ENCODE data around the gene PIK3C2B.

- peak; percentile 4 for TF ChIP-seq SP1 (IDR thresholded peaks at IDR 0.05)
- TF ChIP-seq CTCF (IDR thresholded peaks at IDR 0.05; ENCODE audit: low read depth, low read length, missing input control): no peak
- TF ChIP-seq MAX (IDR thresholded peaks at IDR 0.05): no peak
- no peak for TF ChIP-seq TAF1 (conservative IDR thresholded peaks at IDR 0.05)
- no peak for TF ChIP-seq EGR1 (IDR thresholded peaks at IDR 0.05; ENCODE audit: low read depth in 2 of 2)
- TF ChIP-seq YY1 (IDR thresholded peaks at IDR 0.05): no peak
These were observed 611 bp upstream of the PIK3C2B start for GRCh38 chr1:204495078-204495753.
